Heart left ventricle (tissue), 13 donors: Measurements from ENCODE around the gene FFAR4.

Experiments
- CTCF ChIP-seq, 12 donors: fragments of 200-600 bp; sonication (generic) in 4 of 12; IDR thresholded peaks; one replicate each; pipeline versions ENCODE4 v1.5.0 to v1.8.0; 2018 to 2022; ENCODE audit warnings: antibody characterized with exemption in 12 of 12, mild to moderate bottlenecking in 5 of 12
- POLR2A ChIP-seq, 2 donors: fragments of 450-650 bp; IDR thresholded peaks; one replicate each; pipeline ENCODE4 v1.6.1; 2017; ENCODE audit warnings: antibody characterized with exemption in 2 of 2, mild to moderate bottlenecking in 2 of 2, moderate library complexity in 2 of 2
- donor health status: ischemic (EF 13 %, LVEDD 7.1; RV severe dilation, severe dysfunction).
- donor health status: DM: no; HTN: yes; CAD: no.
- donor health status: DM: no; HTN: no; CAD: no.
- donor health status: ischemic (EF 25% LVEDD 6.9; RV normal size, moderate dysfunction).
- donor health status: ischemic (EF 25% LVEDD 5.7; RV mildly dilated, moderate dysfunction).
- donor health status: ischemic (EF 35%, LVEDD 5.7; RV mildly dilated, moderate dysfunction).
- donor health status: nonischemic (EF 11% LVEDD 7.7; RV severe dilation, severe dysfunction).
- donor health status: DM: yes; HTN: yes; CAD: no.
- donor health status: PGD.
- donor health status: ischemic (EF 29% LVEDD 5.4; RV normal size, mild dysfunction).
- donor health status: nonischemic (EF 23%, LVEDD 6.1; RV moderate dilation, normal function).

DNA sequence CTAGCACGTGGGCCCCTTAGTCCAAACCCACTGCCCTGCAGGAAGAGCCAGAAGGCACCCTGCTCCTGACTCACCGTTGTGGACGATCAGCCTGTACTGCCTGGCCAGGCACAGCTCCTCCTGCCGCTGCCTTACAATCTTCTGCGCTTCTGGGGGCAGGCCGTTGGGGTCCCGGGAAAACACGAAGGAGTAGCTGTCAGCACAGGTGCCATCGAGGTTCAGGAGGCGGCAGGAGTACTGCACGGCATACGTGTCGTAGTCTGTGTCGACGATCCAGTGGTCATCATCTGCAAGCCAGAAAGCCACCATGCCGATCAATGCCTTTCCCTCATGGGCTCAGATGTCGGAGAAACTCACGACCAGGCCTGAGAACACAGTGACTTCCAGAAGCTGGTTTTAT, 27.3 kb downstream of the FFAR4 start:
- TF ChIP-seq CTCF (IDR thresholded peaks at IDR 0.05): no peak
- no peak for TF ChIP-seq POLR2A (IDR thresholded peaks at IDR 0.05)
